SK-N-SH (cell line): Measurements from ENCODE around the gene ARFRP1. TPM values are rescaled to one million over a fixed set of nuclear protein-coding genes. Genes with fewer than 3 reads are reported as not detected.

ENCODE experiments used
- CTCF ChIA-PET: fragments of 300-600, 350-600 bp; formaldehyde crosslinking; extraction: SDS; loops from one replicate; lab custom pipeline; 2021; lab: Yijun Ruan, JAX
- POLR2A ChIA-PET: fragments of 350-600 bp; sonication (Branson Sonifier 250); formaldehyde crosslinking; extraction: SDS; loops from one replicate; lab custom pipeline; 2020; ENCODE audit warnings: antibody characterized with exemption, inconsistent platforms; lab: Yijun Ruan, JAX
- DNase-seq: peaks from one replicate; pipeline ENCODE4 v3.0.0; 2012
- H2AFZ ChIP-seq: fragments of 200-600 bp; sonication (generic); 2 replicates; pipeline ENCODE4 v1.8.1; 2016; ENCODE audit warnings: antibody characterized with exemption, mild to moderate bottlenecking, low read depth
- H3F3A ChIP-seq: fragments of 200-600 bp; sonication (generic); replicated peaks from 2 replicates; pipeline ENCODE3; 2016; ENCODE audit warnings: antibody characterized with exemption, mild to moderate bottlenecking; ENCODE audit not compliant: insufficient read depth
- H3K27ac ChIP-seq, 2 experiments: fragments of 200-500 bp in 1 of 2; fragments of 200-600 bp in 1 of 2; sonication (Bioruptor generic) in 1 of 2; sonication (generic), shearing (Covaris generic) in 1 of 2; 2 replicates each; pipeline versions ENCODE4 v1.5.1 to v1.6.1; 2014 to 2016; ENCODE audit warnings: low read depth in 2 of 2, inconsistent platforms in 1 of 2, low read length in 1 of 2, mild to moderate bottlenecking in 1 of 2, mixed read lengths in 1 of 2
- H3K27me3 ChIP-seq: fragments of 200-600 bp; sonication (generic), shearing (Covaris generic); 2 replicates; pipeline ENCODE4 v1.6.1; 2016; ENCODE audit warnings: mixed run types; ENCODE audit not compliant: insufficient read depth
- H3K36me3 ChIP-seq, 2 experiments: fragments of 200-500 bp in 1 of 2; fragments of 200-600 bp in 1 of 2; sonication (Bioruptor generic) in 1 of 2; sonication (generic) in 1 of 2; replicated peaks in 1 of 2; 2 replicates each; pipeline versions ENCODE3 to v1.5.1; 2014 to 2016; ENCODE audit warnings: low read length in 1 of 2, mild to moderate bottlenecking in 1 of 2; ENCODE audit not compliant: insufficient read depth in 2 of 2, control insufficient read depth in 1 of 2
- H3K4me1 ChIP-seq, 2 experiments: fragments of 200-500 bp in 1 of 2; fragments of 200-600 bp in 1 of 2; sonication (Bioruptor generic) in 1 of 2; sonication (generic), shearing (Covaris generic) in 1 of 2; 2 replicates each; pipeline versions ENCODE4 v1.5.1 to v1.6.1; 2014 to 2016; ENCODE audit warnings: low read depth in 1 of 2, low read length in 1 of 2, mixed run types in 1 of 2; ENCODE audit not compliant: insufficient read depth in 2 of 2, control insufficient read depth in 1 of 2
- H3K4me2 ChIP-seq: fragments of 200-600 bp; sonication (generic), shearing (Covaris generic); 2 replicates; pipeline ENCODE4 v1.6.1; 2017; ENCODE audit warnings: mixed run types
- H3K4me3 ChIP-seq, 2 experiments: fragments of 200-500 bp in 1 of 2; fragments of 200-600 bp in 1 of 2; sonication (Bioruptor generic) in 1 of 2; sonication (generic), shearing (Covaris generic) in 1 of 2; 2 replicates each; pipeline versions ENCODE4 v1.5.1 to v1.8.1; 2014 to 2016; ENCODE audit warnings: low read depth in 2 of 2, inconsistent platforms in 1 of 2, low read length in 1 of 2, mild to moderate bottlenecking in 1 of 2, mixed read lengths in 1 of 2, moderate library complexity in 1 of 2
- H3K79me2 ChIP-seq: fragments of 200-600 bp; sonication (generic); 2 replicates; pipeline ENCODE4 v1.8.1; 2017; ENCODE audit warnings: mild to moderate bottlenecking; ENCODE audit not compliant: insufficient read depth
- H3K9ac ChIP-seq: fragments of 200-600 bp; sonication (generic); 2 replicates; pipeline ENCODE4 v1.6.1; 2017; ENCODE audit warnings: mixed run types
- H3K9me2 ChIP-seq: fragments of 200-600 bp; sonication (generic); 2 replicates; pipeline ENCODE4 v1.6.1; 2017; ENCODE audit warnings: mixed run types
- H3K9me3 ChIP-seq: fragments of 200-600 bp; sonication (generic); 2 replicates; pipeline ENCODE4 v1.6.1; 2017; ENCODE audit warnings: mixed run types, mild to moderate bottlenecking, moderate library complexity
- H4K20me1 ChIP-seq: fragments of 200-600 bp; sonication (generic); 2 replicates; pipeline ENCODE4 v1.6.1; 2017; ENCODE audit warnings: mild to moderate bottlenecking, mixed run types; ENCODE audit not compliant: insufficient read depth
- CHD2 ChIP-seq: fragments of 150-350 bp; IDR thresholded peaks from 2 replicates; pipeline ENCODE4 v1.6.1; 2018; ENCODE audit warnings: low read length; ENCODE audit not compliant: partially characterized antibody
- ELF1 ChIP-seq: IDR thresholded peaks from 2 replicates; pipeline ENCODE4 v1.4.0; 2012
- EP300 ChIP-seq, 2 experiments: IDR thresholded peaks; 2 replicates each; pipeline versions ENCODE4 v1.4.0 to v1.6.1; 2012; ENCODE audit warnings: borderline replicate concordance in 1 of 2, low read depth in 1 of 2, low read length in 1 of 2
- FOSL2 ChIP-seq: IDR thresholded peaks from 2 replicates; pipeline ENCODE4 v1.4.0; 2012; ENCODE audit warnings: low read depth, mild to moderate bottlenecking, moderate library complexity, borderline replicate concordance
- FOXM1 ChIP-seq: IDR thresholded peaks from 2 replicates; pipeline ENCODE4 v1.4.0; 2012; ENCODE audit warnings: low read depth, mild to moderate bottlenecking
- GABPA ChIP-seq: IDR thresholded peaks from 2 replicates; pipeline ENCODE4 v1.4.0; 2012; ENCODE audit warnings: low read depth, mild to moderate bottlenecking
- GATA2 ChIP-seq: sonication (generic); formaldehyde crosslinking; IDR thresholded peaks from 2 replicates; pipeline ENCODE4 v1.5.0; 2020; ENCODE audit warnings: mild to moderate bottlenecking, missing genetic modification reagents
- IRF3 ChIP-seq: fragments of 150-350 bp; IDR thresholded peaks from 2 replicates; pipeline ENCODE4 v1.6.1; 2016; ENCODE audit warnings: mild to moderate bottlenecking, low read depth, low read length
- MAX ChIP-seq: IDR thresholded peaks from 2 replicates; pipeline ENCODE4 v1.4.0; 2012; ENCODE audit warnings: low read depth
- MEF2A ChIP-seq: IDR thresholded peaks from 2 replicates; pipeline ENCODE4 v1.4.0; 2012; ENCODE audit warnings: low read depth, borderline replicate concordance
- PBX3 ChIP-seq: IDR thresholded peaks from 2 replicates; pipeline ENCODE4; 2012
- RAD21 ChIP-seq: IDR thresholded peaks from 2 replicates; pipeline ENCODE4 v1.6.1; 2012; ENCODE audit warnings: mild to moderate bottlenecking, low read length
- RXRA ChIP-seq: IDR thresholded peaks from 2 replicates; pipeline ENCODE4 v1.4.0; 2012; ENCODE audit warnings: low read depth, mild to moderate bottlenecking, borderline replicate concordance
- SIN3A ChIP-seq: IDR thresholded peaks from 2 replicates; pipeline ENCODE4 v1.6.1; 2012; ENCODE audit warnings: low read depth, mild to moderate bottlenecking, low read length, moderate library complexity, borderline replicate concordance
- TAF1 ChIP-seq: IDR thresholded peaks from 2 replicates; pipeline ENCODE4 v1.6.1; 2012; ENCODE audit warnings: low read depth, mild to moderate bottlenecking, low read length, moderate library complexity, borderline replicate concordance
- TCF12 ChIP-seq: IDR thresholded peaks from 2 replicates; pipeline ENCODE4 v1.4.0; 2012
- USF1 ChIP-seq: IDR thresholded peaks from 2 replicates; pipeline ENCODE4 v1.4.0; 2012; ENCODE audit warnings: low read depth, borderline replicate concordance
- USF2 ChIP-seq: fragments of 150-350 bp; IDR thresholded peaks from 2 replicates; pipeline ENCODE4 v1.6.1; 2017; ENCODE audit warnings: antibody characterized with exemption, low read length, low read depth, borderline replicate concordance
- YY1 ChIP-seq: IDR thresholded peaks from 2 replicates; pipeline ENCODE4 v1.4.0; 2012; ENCODE audit warnings: low read depth, mild to moderate bottlenecking
- WGBS: methylation state at CpG from one replicate; pipeline ENCODE4 v1.1.6; 2017; ENCODE audit warnings: low lambda C conversion rate; 5-methylcytosine and 5-hydroxymethylcytosine counted together
- polyA plus RNA-seq, 3 experiments: library from polyadenylated mRNA; depleted of rRNA; stranded (reverse); fragments of >200 nt; gene quantifications; 2 replicates each; pipeline ENCODE4 v1.2.3, GENCODE V29; 2012

ARFRP1 gene
- polyA plus RNA-seq, 1 of the 3 experiments (the other 2 are of a cell fraction), result 72.8 TPM

GRCh38 chr20:63741676-63742380, 34.1 kb upstream of the ARFRP1 start:
- Histone ChIP-seq H3K36me3 (peaks cover 15 to 26% of the 10 kb centered on the region in 2 experiments), H3K4me2 (peak overlapping the region; percentile 98), H3K4me3 (peak overlapping the region; percentile 81 to 95), H3K27me3 (no peaks in the 10 kb centered on the region), H3F3A (peaks cover 17% of the 10 kb centered on the region), H3K9ac (peak overlapping the region; percentile 92; the same call in 1 of the 2 replicates), H3K9me3 (no peaks in the 10 kb centered on the region), H3K4me1 (peaks cover 0 to 14% of the 10 kb centered on the region in 2 experiments; a peak in 1 of 4 replicates), H4K20me1 (peaks cover 16% of the 10 kb centered on the region), H3K9me2 (no peaks in the 10 kb centered on the region), H3K27ac (peak overlapping the region; percentile 72 to 96; a peak in 3 of 4 replicates), H3K79me2 (peaks cover 18% of the 10 kb centered on the region), H2AFZ (no peak overlapping the region)
- ChIA-PET CTCF (interaction anchor here (0.7 to 1.7 kb wide), 8 partner anchors 10 to 232 kb away, joined by 3 to 9 read pairs (median 4); no protein-coding TSS in a partner anchor), POLR2A (interaction anchor here (0.8 to 1.9 kb wide), 5 partner anchors 8 to 215 kb away, joined by 3 to 7 read pairs (median 5); partner anchors contain the start of genes ARFRP1, RTEL1, TPD52L2 and ZGPAT)
- WGBS, result 81% methylated on average over 18 of the region's 30 CpGs
- TF ChIP-seq GATA2 (CRISPR knock-in tag) (no peak), MAX (no peak), RAD21 (no peak), PBX3 (no peak), TCF12 (no peak), YY1 (no peak), SIN3A (no peak), TAF1 (no peak), USF1 (no peak), EP300 (IDR thresholded peaks at IDR 0.05; ENCODE audit: borderline replicate concordance in 1 of 2, low read depth in 1 of 2, low read length in 1 of 2) (no peak), CHD2 (no peak), GABPA (no peak), FOSL2 (no peak), USF2 (no peak), RXRA (no peak), ELF1 (no peak), MEF2A (no peak), FOXM1 (no peak), IRF3 (no peak)
- DNase-seq, result no peak
